ENCODE data around the gene EFCAB11. TPM values are rescaled to one million over a fixed set of nuclear protein-coding genes. Genes with fewer than 3 reads are reported as not detected.
A peak's percentile ranks its signal among the peaks of the same experiment; 100 is the strongest.

The EFCAB11 gene
- total RNA-seq, 1 donor from 2014 or later: 3.1 TPM

DNA sequence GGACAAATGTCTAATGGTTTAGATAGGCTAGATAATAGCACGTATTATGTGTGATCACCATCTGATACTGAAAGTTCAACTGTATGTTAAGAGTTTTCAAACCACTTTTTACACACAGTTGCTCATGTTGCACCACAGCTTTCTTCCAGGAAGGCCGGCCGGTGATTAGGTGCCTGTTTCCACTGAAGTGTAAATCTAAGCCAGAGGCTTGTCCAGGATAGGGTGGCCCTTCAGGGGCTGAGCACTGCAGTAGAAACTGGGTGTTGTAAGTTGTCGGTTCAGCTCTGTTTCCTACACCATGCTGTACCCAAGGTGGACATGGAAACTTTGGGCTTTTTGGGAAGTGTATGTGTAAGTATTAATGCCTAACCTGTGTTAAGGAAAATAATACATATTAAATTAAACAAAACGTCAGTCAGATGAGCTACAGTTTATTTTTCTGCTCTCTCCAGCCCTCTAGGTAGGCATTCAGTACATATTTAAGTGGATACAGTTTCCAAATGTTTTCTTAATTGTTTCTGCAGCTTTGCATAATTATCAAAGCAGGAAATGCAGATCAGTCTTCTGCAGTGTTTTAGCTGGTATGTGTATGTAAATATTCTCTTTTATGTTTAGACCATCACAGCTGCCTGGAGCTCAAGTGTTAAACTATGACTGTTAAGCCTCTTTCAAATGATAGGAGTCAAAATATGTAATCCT, 32.1 kb upstream of the EFCAB11 start:
- peaks cover 2% of the 10 kb centered on the region for H3K9me3 Mint-ChIP-seq (ENCODE audit: unreplicated experiment)
- TF ChIP-seq, protein P1, sequence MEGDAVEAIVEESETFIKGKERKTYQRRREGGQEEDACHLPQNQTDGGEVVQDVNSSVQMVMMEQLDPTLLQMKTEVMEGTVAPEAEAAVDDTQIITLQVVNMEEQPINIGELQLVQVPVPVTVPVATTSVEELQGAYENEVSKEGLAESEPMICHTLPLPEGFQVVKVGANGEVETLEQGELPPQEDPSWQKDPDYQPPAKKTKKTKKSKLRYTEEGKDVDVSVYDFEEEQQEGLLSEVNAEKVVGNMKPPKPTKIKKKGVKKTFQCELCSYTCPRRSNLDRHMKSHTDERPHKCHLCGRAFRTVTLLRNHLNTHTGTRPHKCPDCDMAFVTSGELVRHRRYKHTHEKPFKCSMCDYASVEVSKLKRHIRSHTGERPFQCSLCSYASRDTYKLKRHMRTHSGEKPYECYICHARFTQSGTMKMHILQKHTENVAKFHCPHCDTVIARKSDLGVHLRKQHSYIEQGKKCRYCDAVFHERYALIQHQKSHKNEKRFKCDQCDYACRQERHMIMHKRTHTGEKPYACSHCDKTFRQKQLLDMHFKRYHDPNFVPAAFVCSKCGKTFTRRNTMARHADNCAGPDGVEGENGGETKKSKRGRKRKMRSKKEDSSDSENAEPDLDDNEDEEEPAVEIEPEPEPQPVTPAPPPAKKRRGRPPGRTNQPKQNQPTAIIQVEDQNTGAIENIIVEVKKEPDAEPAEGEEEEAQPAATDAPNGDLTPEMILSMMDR (IDR thresholded peaks at IDR 0.05; ENCODE audit: partially characterized antibody, unreplicated experiment): no peak

DNA sequence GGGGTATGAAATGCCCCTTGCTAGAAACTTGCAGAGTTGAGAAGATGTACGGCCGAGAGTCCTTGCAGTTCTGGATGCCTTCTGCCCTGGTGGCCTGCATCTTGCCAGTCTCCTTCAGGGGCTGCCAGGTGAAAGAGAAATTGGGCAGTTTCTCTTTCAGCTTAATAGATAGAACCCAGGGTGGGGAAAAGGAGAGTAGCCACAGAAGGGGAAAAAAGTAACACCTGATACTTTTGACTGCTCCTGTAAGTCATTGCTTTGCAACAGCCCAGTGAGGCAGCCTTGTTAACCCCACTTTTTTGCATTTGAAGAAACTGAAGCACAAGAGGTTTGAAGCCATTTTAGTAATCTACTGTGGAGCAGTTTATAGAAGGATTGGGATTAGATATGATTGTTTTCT, 28.8 kb upstream of the EFCAB11 start:
- Mint-ChIP-seq H3K27me3 (ENCODE audit: unreplicated experiment) (no peaks in the 10 kb centered on the region), H3K36me3 (ENCODE audit: unreplicated experiment) (no peaks in the 10 kb centered on the region), H3K4me3 (ENCODE audit: unreplicated experiment) (no peak overlapping the region), H3K27ac (ENCODE audit: unreplicated experiment) (no peak overlapping the region), H3K4me1 (ENCODE audit: low read depth, unreplicated experiment) (peaks cover 1% of the 10 kb centered on the region), H3K9me3 (ENCODE audit: unreplicated experiment) (peaks cover 2% of the 10 kb centered on the region)
- TF ChIP-seq, protein P1 (IDR thresholded peaks at IDR 0.05; ENCODE audit: partially characterized antibody, unreplicated experiment): no peak
- DNase-seq: no peak

More for the DNA sequence above, 32.1 kb upstream of the EFCAB11 start:
- DNase-seq: no peak
- H3K36me3 Mint-ChIP-seq (ENCODE audit: unreplicated experiment): no peaks in the 10 kb centered on the region
- H3K4me1 Mint-ChIP-seq (ENCODE audit: low read depth, unreplicated experiment): peaks cover 3% of the 10 kb centered on the region
- H3K27ac Mint-ChIP-seq (ENCODE audit: unreplicated experiment): no peak overlapping the region
- no peak overlapping the region for H3K4me3 Mint-ChIP-seq (ENCODE audit: unreplicated experiment)
- H3K27me3 Mint-ChIP-seq (ENCODE audit: unreplicated experiment): no peaks in the 10 kb centered on the region

DNA sequence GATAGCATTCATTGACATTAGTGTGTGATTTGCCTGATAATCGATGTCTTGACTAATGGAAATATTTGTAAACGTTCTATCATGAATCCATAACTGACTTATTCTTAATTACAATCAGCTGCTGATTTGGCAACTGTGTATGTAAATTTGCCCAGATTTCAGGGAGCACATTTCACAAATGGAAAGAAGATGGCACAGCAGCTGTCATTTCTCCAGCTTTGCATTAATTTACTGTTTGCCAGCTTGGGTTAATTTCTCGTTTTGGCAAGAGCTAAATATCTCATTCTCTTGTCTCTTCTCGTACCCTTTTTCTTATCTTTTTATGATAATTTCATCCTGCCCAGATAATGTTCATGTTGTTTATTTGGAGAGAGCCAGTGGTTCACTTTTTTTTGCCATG, 24.1 kb upstream of the EFCAB11 start:
- H3K4me3 Mint-ChIP-seq (ENCODE audit: unreplicated experiment): no peak overlapping the region
- H3K36me3 Mint-ChIP-seq (ENCODE audit: unreplicated experiment): no peaks in the 10 kb centered on the region
- H3K4me1 Mint-ChIP-seq (ENCODE audit: low read depth, unreplicated experiment): no peaks in the 10 kb centered on the region
- H3K27ac Mint-ChIP-seq (ENCODE audit: unreplicated experiment): no peak overlapping the region
- TF ChIP-seq, protein P1 (IDR thresholded peaks at IDR 0.05; ENCODE audit: partially characterized antibody, unreplicated experiment): no peak
- H3K27me3 Mint-ChIP-seq (ENCODE audit: unreplicated experiment): no peaks in the 10 kb centered on the region
- DNase-seq: no peak
- H3K9me3 Mint-ChIP-seq (ENCODE audit: unreplicated experiment): no peaks in the 10 kb centered on the region

DNA sequence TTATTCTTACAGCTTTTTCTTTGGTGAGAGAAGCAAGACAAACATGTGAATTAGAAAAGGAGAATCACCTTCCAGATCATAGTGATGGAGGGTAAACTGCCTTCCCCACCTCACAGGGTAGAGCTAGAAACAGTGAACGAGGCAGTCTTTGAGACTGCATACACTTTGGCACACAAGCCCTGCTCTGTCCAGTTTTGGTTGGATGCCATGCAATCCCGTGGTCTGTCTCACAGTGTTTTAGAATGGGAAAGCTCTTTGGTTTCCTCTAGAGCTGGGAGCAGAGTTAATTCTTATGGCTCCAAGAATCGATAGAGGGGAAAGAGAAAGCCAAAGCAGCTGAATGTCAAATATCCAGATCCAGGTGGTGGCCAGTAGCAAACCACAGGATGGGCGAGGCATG, 23.1 kb upstream of the EFCAB11 start:
- TF ChIP-seq, protein P1 (IDR thresholded peaks at IDR 0.05; ENCODE audit: partially characterized antibody, unreplicated experiment): no peak
- H3K4me1 Mint-ChIP-seq (ENCODE audit: low read depth, unreplicated experiment): no peaks in the 10 kb centered on the region
- H3K36me3 Mint-ChIP-seq (ENCODE audit: unreplicated experiment): no peaks in the 10 kb centered on the region
- no peak for DNase-seq
- H3K27ac Mint-ChIP-seq (ENCODE audit: unreplicated experiment): no peak overlapping the region
- H3K9me3 Mint-ChIP-seq (ENCODE audit: unreplicated experiment): no peaks in the 10 kb centered on the region
- no peaks in the 10 kb centered on the region for H3K27me3 Mint-ChIP-seq (ENCODE audit: unreplicated experiment)
- H3K4me3 Mint-ChIP-seq (ENCODE audit: unreplicated experiment): no peak overlapping the region

DNA sequence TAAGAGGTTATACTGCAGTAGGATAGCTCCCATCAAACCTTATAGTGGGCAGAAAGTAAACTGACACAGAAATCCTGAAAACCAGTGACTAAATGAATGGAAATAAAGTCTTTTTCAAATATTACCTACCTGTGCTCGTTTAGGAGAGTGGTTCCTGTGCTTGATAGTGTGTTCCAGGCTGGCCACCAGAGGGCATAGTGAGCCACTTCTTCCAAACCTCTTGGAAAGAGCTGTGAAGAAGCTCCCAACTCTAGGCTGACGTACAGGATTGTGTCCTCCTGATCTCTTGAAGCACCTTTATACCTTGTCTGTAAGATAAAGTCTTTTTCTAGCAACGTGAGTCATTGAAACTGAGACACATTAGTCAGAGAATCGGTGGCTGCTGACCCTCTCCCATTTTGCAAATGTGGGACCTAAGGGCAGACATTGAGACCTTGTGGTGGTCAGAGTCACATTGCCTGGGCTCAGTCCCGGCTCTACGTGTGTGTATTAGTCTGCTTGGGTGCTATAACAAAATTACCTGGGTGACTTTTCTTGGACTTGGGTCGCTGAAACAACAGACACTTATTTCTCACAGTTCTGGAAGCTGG, 18.8 kb upstream of the EFCAB11 start:
- TF ChIP-seq, protein P1 (IDR thresholded peaks at IDR 0.05; ENCODE audit: partially characterized antibody, unreplicated experiment): peak; percentile 84
- peak; percentile 82 for DNase-seq
- Mint-ChIP-seq H3K36me3 (ENCODE audit: unreplicated experiment) (no peaks in the 10 kb centered on the region), H3K4me1 (ENCODE audit: low read depth, unreplicated experiment) (no peaks in the 10 kb centered on the region), H3K27me3 (ENCODE audit: unreplicated experiment) (no peaks in the 10 kb centered on the region), H3K9me3 (ENCODE audit: unreplicated experiment) (no peaks in the 10 kb centered on the region), H3K4me3 (ENCODE audit: unreplicated experiment) (no peak overlapping the region), H3K27ac (ENCODE audit: unreplicated experiment) (no peak overlapping the region)

Measured in glutamatergic neuron (in vitro differentiated cells).